ENCODE data around the gene TCF4. TPM values are rescaled to one million over a fixed set of nuclear protein-coding genes. Genes with fewer than 3 reads are reported as not detected.

TCF4 gene
- total RNA-seq, 1 experiment from 2014 or later, result 12.5 TPM

DNA sequence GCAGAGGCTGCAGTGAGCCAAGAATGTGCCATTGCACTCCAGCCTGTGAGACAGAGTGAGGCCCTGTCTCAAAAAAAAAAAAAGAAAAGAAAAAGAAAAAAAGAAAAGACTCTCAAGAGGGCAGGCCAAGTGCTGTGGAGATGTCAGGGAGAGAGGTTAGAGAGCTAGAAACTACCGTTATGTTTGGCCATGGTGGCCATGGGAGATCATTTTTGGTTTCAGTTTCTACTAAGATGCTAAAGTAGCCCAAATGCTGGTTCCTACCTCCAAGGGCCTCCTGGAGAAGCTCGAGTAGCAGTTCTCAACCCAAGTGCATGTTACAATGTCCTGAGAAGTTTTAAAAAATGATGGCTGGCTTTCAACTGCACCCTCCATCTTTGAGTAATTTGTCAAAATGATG, 47.4 kb upstream of the TCF4 start:
- ATAC-seq (no peak), DNase-seq (no peak)
- no TSS peak for BruUV-seq (replicated peaks)
- Histone ChIP-seq H3K4me3 (ENCODE audit: low read length) (no peak overlapping the region), H3K9me2 (replicated peaks; ENCODE audit: low read length) (no peaks in the 10 kb centered on the region), H3K4me1 (ENCODE audit: insufficient read depth, low read length) (no peaks in the 10 kb centered on the region), H3K27me3 (ENCODE audit: low read length) (no peaks in the 10 kb centered on the region), H3K4me2 (ENCODE audit: low read length) (no peak overlapping the region), H3K27ac (ENCODE audit: low read length) (no peak overlapping the region), H4K20me1 (ENCODE audit: low read length) (no peaks in the 10 kb centered on the region), H3K9ac (ENCODE audit: low read length) (no peak overlapping the region), H2AFZ (ENCODE audit: low read length) (no peak overlapping the region), H3F3A (ENCODE audit: low read length, unreplicated experiment) (no peaks in the 10 kb centered on the region), H3K79me2 (ENCODE audit: low read length) (no peaks in the 10 kb centered on the region), H3K36me3 (ENCODE audit: low read depth, low read length) (no peaks in the 10 kb centered on the region), H3K9me3 (ENCODE audit: low read length) (no peaks in the 10 kb centered on the region)
- intact Hi-C loops (cut with micrococcal nuclease), result no loop called here
- ChIA-PET CTCF (no interaction called here), POLR2A (ENCODE audit: unreplicated experiment) (no interaction called here)
- no peak for TF ChIP-seq EZH2 (IDR thresholded peaks at IDR 0.05; ENCODE audit: low read length, unreplicated experiment)
- no peak for TF ChIP-seq EZH2phosphoT487 (IDR thresholded peaks at IDR 0.05; ENCODE audit: borderline replicate concordance, low read length)
- no peak for TF ChIP-seq CTCF (conservative IDR thresholded peaks at IDR 0.05; ENCODE audit: low read depth, low read length)

- POLR2A ChIA-PET (ENCODE audit: unreplicated experiment), result no interaction called here
- DNase-seq, result peak; percentile 65
- no peaks in the 10 kb centered on the region for H4K20me1 ChIP-seq (ENCODE audit: low read length)
- no peaks in the 10 kb centered on the region for H3K36me3 ChIP-seq (ENCODE audit: low read depth, low read length)
- no peaks in the 10 kb centered on the region for H3K4me1 ChIP-seq (ENCODE audit: insufficient read depth, low read length)
- H3K4me2 ChIP-seq (ENCODE audit: low read length), result no peak overlapping the region
- no peak overlapping the region for H2AFZ ChIP-seq (ENCODE audit: low read length)
- no peaks in the 10 kb centered on the region for H3K9me2 ChIP-seq (replicated peaks; ENCODE audit: low read length)
- CTCF ChIA-PET, result no interaction called here
- TF ChIP-seq CTCF (conservative IDR thresholded peaks at IDR 0.05; ENCODE audit: low read depth, low read length), result no peak
- TF ChIP-seq EZH2 (IDR thresholded peaks at IDR 0.05; ENCODE audit: low read length, unreplicated experiment), result no peak
- TF ChIP-seq EZH2phosphoT487 (IDR thresholded peaks at IDR 0.05; ENCODE audit: borderline replicate concordance, low read length), result no peak
- no peak overlapping the region for H3K9ac ChIP-seq (ENCODE audit: low read length)
- H3K4me3 ChIP-seq (ENCODE audit: low read length), result no peak overlapping the region
- no peaks in the 10 kb centered on the region for H3K9me3 ChIP-seq (ENCODE audit: low read length)
- intact Hi-C loops (cut with micrococcal nuclease), result no loop called here
- BruUV-seq (replicated peaks), result no TSS peak
- H3F3A ChIP-seq (ENCODE audit: low read length, unreplicated experiment), result no peaks in the 10 kb centered on the region
- H3K79me2 ChIP-seq (ENCODE audit: low read length), result no peaks in the 10 kb centered on the region
- H3K27ac ChIP-seq (ENCODE audit: low read length), result no peak overlapping the region
- no peaks in the 10 kb centered on the region for H3K27me3 ChIP-seq (ENCODE audit: low read length)
- ATAC-seq, result no peak
These were observed 46.6 kb upstream of the TCF4 start for GRCh38 chr18:55634545-55634944.

DNA sequence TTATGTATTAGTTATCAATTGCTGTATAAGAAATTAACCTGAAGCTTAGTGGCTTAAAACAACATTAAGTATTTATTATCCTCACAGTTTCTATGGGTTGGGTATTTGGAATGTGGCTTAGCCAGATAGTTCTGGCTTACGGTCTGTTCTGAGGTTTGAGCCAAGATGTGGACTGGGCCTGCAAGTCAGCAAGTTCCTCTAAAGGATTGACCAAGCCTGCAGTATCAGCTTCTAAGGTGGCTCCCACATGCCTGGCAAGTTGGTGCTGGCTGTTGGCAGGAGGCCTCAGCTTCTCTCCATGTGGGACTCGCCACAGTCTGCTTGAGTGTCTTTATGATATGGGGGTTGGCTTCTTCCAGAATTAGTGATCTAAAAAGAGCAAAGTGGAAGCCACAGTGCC, 45.0 kb upstream of the TCF4 start:
- ATAC-seq, result no peak
- Histone ChIP-seq H2AFZ (ENCODE audit: low read length) (no peak overlapping the region), H3K9me3 (ENCODE audit: low read length) (no peaks in the 10 kb centered on the region), H3K9ac (ENCODE audit: low read length) (no peak overlapping the region), H3K36me3 (ENCODE audit: low read depth, low read length) (no peaks in the 10 kb centered on the region), H3K4me3 (ENCODE audit: low read length) (no peak overlapping the region), H3K4me1 (ENCODE audit: insufficient read depth, low read length) (no peaks in the 10 kb centered on the region), H4K20me1 (ENCODE audit: low read length) (no peaks in the 10 kb centered on the region), H3F3A (ENCODE audit: low read length, unreplicated experiment) (no peaks in the 10 kb centered on the region), H3K79me2 (ENCODE audit: low read length) (no peaks in the 10 kb centered on the region), H3K27ac (ENCODE audit: low read length) (no peak overlapping the region), H3K9me2 (replicated peaks; ENCODE audit: low read length) (no peaks in the 10 kb centered on the region), H3K4me2 (ENCODE audit: low read length) (no peak overlapping the region), H3K27me3 (ENCODE audit: low read length) (no peaks in the 10 kb centered on the region)
- ChIA-PET CTCF (no interaction called here), POLR2A (ENCODE audit: unreplicated experiment) (no interaction called here)
- TF ChIP-seq EZH2phosphoT487 (IDR thresholded peaks at IDR 0.05; ENCODE audit: borderline replicate concordance, low read length), result no peak
- no peak for TF ChIP-seq EZH2 (IDR thresholded peaks at IDR 0.05; ENCODE audit: low read length, unreplicated experiment)
- no TSS peak for BruUV-seq (replicated peaks)
- DNase-seq, result peak; percentile 3
- intact Hi-C loops (cut with micrococcal nuclease), result no loop called here
